CD8-positive, alpha-beta memory T cell (primary cell): Measurements from ENCODE around the gene IER5L. TPM values are rescaled to one million over a fixed set of nuclear protein-coding genes. Genes with fewer than 3 reads are reported as not detected.

Experiments used
- CTCF ChIA-PET: fragments of 350-600 bp; sonication (Branson Sonifier 250); formaldehyde crosslinking; loops from one replicate; lab custom pipeline; 2021; ENCODE audit warnings: antibody characterized with exemption; lab: Charles Lee
- POLR2A ChIA-PET: fragments of 350-600 bp; sonication (Branson Sonifier 250); formaldehyde crosslinking; loops from one replicate; lab custom pipeline; 2021; ENCODE audit warnings: antibody characterized with exemption; lab: Charles Lee
- DNase-seq, 5 donors: peaks; one replicate each; pipeline versions ENCODE4 v3.0.0 to v3.0.0-alpha.2; 2020 to 2022; ENCODE audit warnings: mixed read lengths in 1 of 5
- H3K27ac ChIP-seq: one replicate; pipeline ENCODE4 v1.7.0; 2013; ENCODE audit warnings: low read depth, mild to moderate bottlenecking, low read length, moderate library complexity
- H3K27me3 ChIP-seq: 2 replicates; pipeline ENCODE4 v1.7.0; 2013; ENCODE audit warnings: low read length, mild to moderate bottlenecking; ENCODE audit not compliant: insufficient read depth, poor library complexity, severe bottlenecking
- H3K36me3 ChIP-seq: 2 replicates; pipeline ENCODE4 v1.7.0; 2013; ENCODE audit warnings: mild to moderate bottlenecking, low read length, moderate library complexity; ENCODE audit not compliant: insufficient read depth
- H3K4me1 ChIP-seq: 2 replicates; pipeline ENCODE4 v1.7.0; 2013; ENCODE audit warnings: mild to moderate bottlenecking, low read length, moderate library complexity; ENCODE audit not compliant: insufficient read depth
- H3K4me3 ChIP-seq: 2 replicates; pipeline ENCODE4 v1.7.0; 2013; ENCODE audit warnings: mild to moderate bottlenecking, low read length
- H3K9me3 ChIP-seq: 2 replicates; pipeline ENCODE4 v1.7.0; 2013; ENCODE audit warnings: mild to moderate bottlenecking, low read length
- H3K27ac Mint-ChIP-seq, 8 donors: one replicate each; pipeline ENCODE4 v1.8.0; 2020 to 2021; ENCODE audit warnings: mixed read lengths in 8 of 8, mild to moderate bottlenecking in 6 of 8, inconsistent platforms in 3 of 8, moderate library complexity in 3 of 8
- H3K27me3 Mint-ChIP-seq, 2 donors: one replicate each; pipeline ENCODE4 v1.8.0; 2020 to 2021; ENCODE audit warnings: mixed read lengths in 2 of 2, mild to moderate bottlenecking in 1 of 2, moderate library complexity in 1 of 2
- H3K36me3 Mint-ChIP-seq, 3 donors: one replicate each; pipeline ENCODE4 v1.8.0; 2020 to 2021; ENCODE audit warnings: mixed read lengths in 3 of 3, inconsistent platforms in 1 of 3, mild to moderate bottlenecking in 1 of 3
- H3K4me1 Mint-ChIP-seq, 3 donors: one replicate each; pipeline ENCODE4 v1.8.0; 2020 to 2021; ENCODE audit warnings: mixed read lengths in 3 of 3, inconsistent platforms in 1 of 3, mild to moderate bottlenecking in 1 of 3
- H3K4me3 Mint-ChIP-seq, 7 donors: one replicate each; pipeline ENCODE4 v1.8.0; 2020 to 2021; ENCODE audit warnings: mixed read lengths in 7 of 7, mild to moderate bottlenecking in 6 of 7, moderate library complexity in 4 of 7, inconsistent platforms in 2 of 7
- H3K9me3 Mint-ChIP-seq, 5 donors: one replicate each; pipeline ENCODE4 v1.8.0; 2020 to 2022; ENCODE audit warnings: mixed read lengths in 5 of 5, mild to moderate bottlenecking in 3 of 5, moderate library complexity in 2 of 5, inconsistent platforms in 1 of 5
- polyA plus RNA-seq: library from polyadenylated mRNA; unstranded; fragments of 300-500 nt; fragmentation: Illumina TruSeq; gene quantifications from one replicate; pipeline ENCODE4 v1.2.3, GENCODE V29; 2021
- total RNA-seq, 2 experiments: library from RNA; stranded (reverse); gene quantifications; one replicate each; pipeline ENCODE4 v1.2.3, GENCODE V29; 2021

The IER5L gene
- total and polyA plus RNA-seq, 3 experiments from 2014 or later = 0.16 to 3.0 (median 2.8) TPM

DNA sequence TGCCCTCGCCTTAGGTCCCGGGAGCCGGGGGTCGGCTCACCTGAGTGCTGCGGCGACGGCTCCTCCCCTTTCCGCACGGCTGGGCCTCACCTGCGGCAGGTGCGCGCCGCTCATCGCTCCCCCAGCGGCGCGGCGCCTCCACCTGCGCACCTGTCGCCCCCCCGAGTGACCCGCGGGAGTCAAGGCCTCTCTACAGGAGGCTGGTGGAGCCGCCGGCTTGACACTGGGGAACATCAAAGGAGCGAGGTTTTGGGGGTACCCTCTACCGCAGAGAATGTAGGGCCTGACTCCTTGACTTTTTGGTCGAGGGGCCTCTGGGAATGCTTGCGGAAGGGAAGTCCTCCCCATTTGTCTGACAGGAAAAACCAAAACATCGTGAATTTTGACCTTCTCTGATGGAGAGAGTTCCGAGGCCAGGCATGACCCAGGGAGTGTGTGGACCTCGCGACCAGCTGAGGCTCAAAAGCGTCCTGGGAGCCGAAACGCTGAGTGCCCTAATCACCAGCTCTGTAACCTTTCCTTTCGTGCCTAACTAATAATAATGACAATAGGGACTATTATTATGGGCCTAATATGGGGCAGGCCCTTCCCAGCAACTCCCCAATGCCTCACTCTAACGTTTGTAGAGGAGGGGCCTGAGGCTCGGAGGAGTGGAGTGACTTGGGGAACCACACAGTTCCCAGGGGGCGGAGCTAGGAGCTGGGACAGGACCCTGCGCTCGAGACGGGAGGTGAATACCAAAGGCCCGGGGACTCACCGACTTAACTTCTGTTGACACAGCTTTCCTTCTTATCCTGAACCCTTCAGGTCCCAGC lies 714 bp upstream of the IER5L start:
- no peaks in the 10 kb centered on the region for H3K9me3 Mint-ChIP-seq

DNA sequence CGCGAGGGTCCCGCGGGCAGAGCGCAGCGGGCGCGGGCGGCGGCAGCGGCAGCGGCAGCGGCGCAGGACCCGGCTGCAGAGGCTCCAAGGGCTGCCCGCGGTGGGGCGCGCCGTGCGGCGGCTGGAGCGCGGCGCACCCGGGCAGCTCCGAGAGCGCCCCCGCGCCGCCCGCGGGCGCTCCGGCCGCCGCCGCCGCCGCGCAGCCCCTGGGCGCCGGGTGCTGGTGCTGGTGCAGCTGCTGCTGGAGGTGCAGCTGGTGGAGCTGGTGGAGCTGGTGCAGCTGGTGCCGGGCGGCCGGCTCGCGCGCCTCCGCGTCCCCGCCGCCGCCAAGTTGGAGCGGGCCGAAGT lies 644 bp downstream of the IER5L start:
- POLR2A ChIA-PET = interaction anchor here (0.6 to 4.9 kb wide), 12 partner anchors 34 to 447 kb away, joined by 3 to 36 read pairs (median 6); no protein-coding TSS in a partner anchor
- Mint-ChIP-seq H3K27ac (peak overlapping the region in 1 of 8 donors; percentile 87), H3K4me1 (peaks cover 9 to 20% (median 9%) of the 10 kb centered on the region in 3 donors), H3K27me3 (peaks cover 0 to 8% of the 10 kb centered on the region in 2 donors), H3K9me3 (no peaks in the 10 kb centered on the region), H3K4me3 (peak overlapping the region in 5 of 7 donors; percentile 92 to 96 (median 93)), H3K36me3 (peaks cover 0 to 10% (median 0%) of the 10 kb centered on the region in 3 donors)
- Histone ChIP-seq H3K36me3 (no peaks in the 10 kb centered on the region), H3K4me1 (no peaks in the 10 kb centered on the region), H3K9me3 (no peaks in the 10 kb centered on the region), H3K4me3 (peak overlapping the region; percentile 71), H3K27ac (peak overlapping the region; percentile 61), H3K27me3 (peaks cover 4% of the 10 kb centered on the region)
- DNase-seq = no peak
- CTCF ChIA-PET = interaction anchor here (1.0 to 2.9 kb wide), 18 partner anchors 9 to 464 kb away, joined by 3 to 11 read pairs (median 4); no protein-coding TSS in a partner anchor

More for the DNA sequence above, 714 bp upstream of the IER5L start:
- ChIA-PET CTCF (interaction anchor here (0.6 to 2.9 kb wide), 27 partner anchors 8 to 462 kb away, joined by 3 to 11 read pairs (median 4); partner anchors contain the start of gene NTMT1), POLR2A (interaction anchor here (0.6 to 4.9 kb wide), 13 partner anchors 28 to 447 kb away, joined by 3 to 36 read pairs (median 5); partner anchors contain the start of gene NTMT1)
- H3K4me3 ChIP-seq = no peak overlapping the region
- H3K36me3 Mint-ChIP-seq = peaks cover 0 to 10% (median 0%) of the 10 kb centered on the region in 3 donors
- H3K36me3 ChIP-seq = no peaks in the 10 kb centered on the region
- DNase-seq = no peak
- H3K27ac Mint-ChIP-seq = peak overlapping the region in 1 of 8 donors; percentile 91
- H3K9me3 ChIP-seq = no peaks in the 10 kb centered on the region
- H3K4me3 Mint-ChIP-seq = peak overlapping the region in 4 of 7 donors; percentile 56 to 94 (median 65)
- no peaks in the 10 kb centered on the region for H3K27me3 ChIP-seq
- no peaks in the 10 kb centered on the region for H3K27me3 Mint-ChIP-seq
- H3K4me1 Mint-ChIP-seq = peaks cover 7 to 20% (median 9%) of the 10 kb centered on the region in 3 donors
- H3K4me1 ChIP-seq = no peaks in the 10 kb centered on the region
- no peak overlapping the region for H3K27ac ChIP-seq

DNA sequence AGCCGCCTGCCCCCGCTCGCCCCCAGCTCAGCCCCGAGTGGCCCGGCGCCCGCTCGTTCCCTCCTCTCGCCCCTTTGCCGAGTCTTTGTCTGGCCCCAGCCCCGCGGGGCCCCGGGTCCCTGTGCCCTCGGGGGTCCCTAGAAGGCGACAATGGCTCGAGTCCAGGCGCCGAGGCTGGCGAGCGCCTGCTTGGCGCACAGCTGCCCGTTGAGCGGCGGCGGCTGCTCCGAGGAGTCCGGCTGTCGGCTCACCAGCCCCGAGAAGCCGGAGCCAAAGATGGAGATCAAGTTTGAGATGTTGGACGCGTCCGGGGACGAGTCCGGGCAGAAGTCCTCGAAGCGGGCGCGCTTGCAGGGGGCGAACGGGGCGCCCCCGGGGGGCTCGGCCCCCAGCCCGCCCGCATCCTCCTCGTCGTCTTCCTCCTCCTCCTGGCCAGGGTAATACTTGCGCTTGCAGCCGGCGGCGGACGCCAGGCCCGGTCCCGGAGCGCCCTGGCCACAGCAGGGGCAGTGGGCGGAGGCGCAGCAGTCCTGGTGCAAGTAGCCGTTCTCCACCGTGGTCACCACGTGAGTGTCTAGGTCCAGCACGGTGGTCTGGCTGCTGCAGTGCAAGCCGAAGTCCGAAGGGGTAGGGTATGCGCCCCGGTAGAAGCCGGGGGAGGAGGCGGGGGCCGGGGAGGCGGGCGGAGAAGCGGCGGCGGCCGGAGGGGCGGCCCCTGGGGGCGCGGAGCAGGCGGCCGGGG lies 1.2 kb downstream of the IER5L start:
- Histone ChIP-seq H3K4me3 (peak overlapping the region; percentile 67), H3K36me3 (no peaks in the 10 kb centered on the region), H3K27me3 (peaks cover 4% of the 10 kb centered on the region), H3K27ac (peak overlapping the region; percentile 72), H3K9me3 (no peaks in the 10 kb centered on the region), H3K4me1 (no peaks in the 10 kb centered on the region)
- Mint-ChIP-seq H3K27me3 (peaks cover 0 to 12% of the 10 kb centered on the region in 2 donors), H3K4me3 (peak overlapping the region; percentile 88 to 98 (median 91)), H3K9me3 (no peaks in the 10 kb centered on the region), H3K27ac (peak overlapping the region in 2 of 8 donors; percentile 58 to 60), H3K36me3 (peaks cover 0 to 10% (median 0%) of the 10 kb centered on the region in 3 donors), H3K4me1 (peaks cover 9 to 20% (median 9%) of the 10 kb centered on the region in 3 donors)
- POLR2A ChIA-PET = interaction anchor here (0.5 to 4.9 kb wide), 9 partner anchors 34 to 862 kb away, joined by 3 to 36 read pairs (median 8); no protein-coding TSS in a partner anchor
- CTCF ChIA-PET = interaction anchor here (0.6 to 8.8 kb wide), 13 partner anchors 10 to 1783 kb away, joined by 3 to 122 read pairs (median 5); partner anchors contain the start of gene NTMT1
- peak in 1 of 5 donors; percentile 18 for DNase-seq

DNA sequence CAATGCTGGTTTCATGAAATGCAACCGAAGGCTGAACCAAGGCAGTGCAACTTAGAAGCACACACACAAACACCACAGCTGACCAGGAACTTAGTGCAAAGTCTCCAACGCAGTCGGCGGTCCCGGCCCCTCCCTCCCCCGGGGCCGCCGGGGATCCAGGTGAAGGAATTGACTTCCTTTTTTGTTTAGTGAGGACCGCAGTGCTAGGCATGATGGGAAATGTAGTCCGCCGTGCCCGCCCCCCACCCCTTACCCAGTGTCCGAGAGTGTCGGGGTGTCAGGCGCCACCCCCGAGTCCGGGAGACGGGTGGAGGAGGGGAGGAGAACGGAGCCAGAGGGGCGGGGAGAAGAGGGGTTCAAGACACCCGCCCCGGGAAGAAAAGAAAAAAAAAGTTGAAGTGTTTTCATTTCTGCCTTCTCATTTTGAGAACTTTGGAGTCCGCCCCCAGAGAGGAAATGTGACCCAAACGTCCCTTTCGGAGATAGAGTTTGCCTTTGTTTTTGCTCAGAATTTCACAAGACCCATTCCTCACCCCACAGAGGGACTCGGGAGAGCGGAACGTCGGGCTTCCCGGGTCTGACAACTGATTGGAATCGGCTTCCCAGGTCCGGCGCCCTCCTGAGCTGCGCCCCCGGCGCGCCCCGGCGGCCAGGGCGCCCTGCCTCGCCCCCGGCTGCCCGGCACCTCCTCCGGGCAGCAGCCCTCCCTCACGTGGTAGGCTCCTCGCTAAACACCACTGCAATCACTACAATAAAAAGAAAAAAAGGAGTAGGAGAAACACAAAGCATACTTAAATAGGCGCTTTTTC lies 2.0 kb downstream of the IER5L start:
- peaks cover 4% of the 10 kb centered on the region for H3K27me3 ChIP-seq
- peak; percentile 36 to 82 (median 57) for DNase-seq
- peak overlapping the region; percentile 47 to 96 (median 87) for H3K27ac Mint-ChIP-seq
- H3K27ac ChIP-seq = peak overlapping the region; percentile 76
- H3K4me3 Mint-ChIP-seq = peak overlapping the region; percentile 88 to 98 (median 91)
- no peaks in the 10 kb centered on the region for H3K9me3 ChIP-seq
- no peaks in the 10 kb centered on the region for H3K4me1 ChIP-seq
- CTCF ChIA-PET = interaction anchor here (0.6 to 8.8 kb wide), 8 partner anchors 35 to 1782 kb away, joined by 3 to 122 read pairs (median 5); partner anchors contain the start of gene NTMT1
- POLR2A ChIA-PET = interaction anchor here (0.5 to 4.9 kb wide), 6 partner anchors 61 to 862 kb away, joined by 3 to 36 read pairs (median 9); no protein-coding TSS in a partner anchor
- H3K36me3 Mint-ChIP-seq = peaks cover 0 to 10% (median 0%) of the 10 kb centered on the region in 3 donors
- H3K27me3 Mint-ChIP-seq = peaks cover 3 to 12% of the 10 kb centered on the region in 2 donors
- H3K36me3 ChIP-seq = no peaks in the 10 kb centered on the region
- no peaks in the 10 kb centered on the region for H3K9me3 Mint-ChIP-seq
- H3K4me1 Mint-ChIP-seq = peaks cover 9 to 20% (median 9%) of the 10 kb centered on the region in 3 donors
- H3K4me3 ChIP-seq = peak overlapping the region; percentile 67

DNA sequence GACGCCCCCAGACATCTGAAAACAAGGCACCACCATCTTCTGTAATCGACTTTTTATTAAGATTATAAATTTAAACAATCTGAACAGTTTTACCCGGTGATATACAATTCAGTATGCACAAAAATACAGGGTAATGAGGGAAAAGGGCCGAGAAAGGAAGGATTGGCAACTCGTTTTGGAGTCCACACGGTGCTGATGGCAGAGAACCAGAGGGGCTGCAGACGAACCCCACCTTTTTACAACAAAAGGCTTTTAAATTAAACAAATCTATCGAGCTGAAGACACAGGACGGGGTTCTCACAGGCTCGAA lies 2.6 kb downstream of the IER5L start:
- H3K4me1 ChIP-seq = no peaks in the 10 kb centered on the region
- CTCF ChIA-PET = interaction anchor here (1.1 to 8.8 kb wide), 9 partner anchors 10 to 450 kb away, joined by 3 to 122 read pairs (median 7); partner anchors contain the start of gene NTMT1
- H3K9me3 ChIP-seq = no peaks in the 10 kb centered on the region
- H3K27ac ChIP-seq = peak overlapping the region; percentile 76
- H3K4me3 ChIP-seq = peak overlapping the region; percentile 67
- Mint-ChIP-seq H3K4me3 (peak overlapping the region; percentile 88 to 98 (median 91)), H3K36me3 (peaks cover 0 to 10% (median 0%) of the 10 kb centered on the region in 3 donors), H3K27ac (peak overlapping the region; percentile 47 to 96 (median 87)), H3K27me3 (peaks cover 4 to 12% of the 10 kb centered on the region in 2 donors), H3K9me3 (no peaks in the 10 kb centered on the region), H3K4me1 (peaks cover 9 to 20% (median 9%) of the 10 kb centered on the region in 3 donors)
- DNase-seq = no peak
- POLR2A ChIA-PET = interaction anchor here (1.0 to 4.9 kb wide), 4 partner anchors 61 to 562 kb away, joined by 4 to 36 read pairs (median 10); no protein-coding TSS in a partner anchor
- peaks cover 4% of the 10 kb centered on the region for H3K27me3 ChIP-seq
- H3K36me3 ChIP-seq = no peaks in the 10 kb centered on the region

DNA sequence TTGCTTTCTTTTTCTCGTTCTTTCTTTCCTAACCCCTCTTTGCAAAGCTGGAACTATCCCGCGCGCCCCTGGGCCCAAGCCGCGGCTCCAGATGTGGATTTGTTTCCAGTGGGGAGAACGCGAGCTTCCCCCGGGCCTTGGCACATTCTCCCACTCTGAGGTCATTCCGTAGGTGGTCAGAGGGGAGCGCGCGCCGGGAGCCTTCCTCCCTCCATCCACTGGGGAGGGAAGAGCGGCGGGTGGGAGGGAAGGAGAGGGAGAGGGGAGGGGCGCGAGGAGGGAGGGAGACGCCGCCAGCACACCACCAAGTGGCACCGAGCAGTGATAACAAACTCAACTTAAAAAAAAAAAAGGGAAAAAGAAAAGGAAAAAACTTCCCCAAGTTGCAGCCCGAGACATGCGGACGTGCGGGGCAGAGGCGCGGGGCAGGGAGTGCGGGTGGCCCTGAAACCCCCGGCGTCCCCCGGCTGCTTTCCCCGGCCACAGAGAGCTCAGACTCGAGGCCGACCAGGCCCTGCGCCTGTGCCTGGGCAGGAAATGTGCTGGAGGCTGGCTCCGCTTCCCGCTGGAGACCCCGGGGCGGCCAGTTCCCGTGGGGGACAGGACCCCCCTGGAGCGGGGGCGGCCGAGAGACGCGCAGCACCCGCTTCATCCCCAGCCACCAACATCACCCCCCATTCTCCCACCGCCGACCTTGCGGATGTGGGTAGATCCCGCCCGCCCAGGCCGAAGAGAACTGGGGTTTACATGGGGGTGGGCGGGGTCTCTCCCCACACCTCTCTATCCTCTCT lies 3.1 kb downstream of the IER5L start:
- Histone ChIP-seq H3K27ac (peak overlapping the region; percentile 76), H3K9me3 (no peaks in the 10 kb centered on the region), H3K36me3 (no peaks in the 10 kb centered on the region), H3K4me1 (no peaks in the 10 kb centered on the region), H3K4me3 (peak overlapping the region; percentile 67), H3K27me3 (peaks cover 4% of the 10 kb centered on the region)
- Mint-ChIP-seq H3K27me3 (peaks cover 4 to 12% of the 10 kb centered on the region in 2 donors), H3K4me3 (peak overlapping the region; percentile 88 to 98 (median 91)), H3K4me1 (peaks cover 9 to 24% (median 9%) of the 10 kb centered on the region in 3 donors), H3K27ac (peak overlapping the region; percentile 47 to 96 (median 89)), H3K36me3 (peaks cover 0 to 10% (median 0%) of the 10 kb centered on the region in 3 donors), H3K9me3 (no peaks in the 10 kb centered on the region)
- ChIA-PET CTCF (interaction anchor here (0.6 to 8.8 kb wide), 33 partner anchors 8 to 468 kb away, joined by 3 to 122 read pairs (median 6); partner anchors contain the start of genes C9orf50 and NTMT1), POLR2A (interaction anchor here (0.7 to 4.9 kb wide), 9 partner anchors 36 to 563 kb away, joined by 3 to 36 read pairs (median 4); no protein-coding TSS in a partner anchor)
- peak in 4 of 5 donors; percentile 24 to 66 (median 36) for DNase-seq
